Endothelial cell (in vitro differentiated cells): Measurements from ENCODE around the gene THNSL1. TPM values are rescaled to one million over a fixed set of nuclear protein-coding genes. Genes with fewer than 3 reads are reported as not detected.

Experiments
- DNase-seq: peaks from one replicate; pipeline ENCODE4 v3.0.0; 2021; ENCODE audit warnings: low spot score
- H3K27ac Mint-ChIP-seq: one replicate; pipeline ENCODE4 v1.8.0; 2021; ENCODE audit warnings: mixed read lengths, inconsistent platforms; ENCODE audit not compliant: unreplicated experiment
- H3K27me3 Mint-ChIP-seq: one replicate; pipeline ENCODE4 v1.8.0; 2021; ENCODE audit warnings: mild to moderate bottlenecking, moderate library complexity, mixed read lengths, inconsistent platforms; ENCODE audit not compliant: unreplicated experiment
- H3K36me3 Mint-ChIP-seq: one replicate; pipeline ENCODE4 v1.8.0; 2021; ENCODE audit warnings: mild to moderate bottlenecking, low read depth, mixed read lengths, inconsistent platforms; ENCODE audit not compliant: unreplicated experiment
- H3K4me1 Mint-ChIP-seq: one replicate; pipeline ENCODE4 v1.8.0; 2021; ENCODE audit warnings: mild to moderate bottlenecking, mixed read lengths, inconsistent platforms; ENCODE audit not compliant: unreplicated experiment
- H3K4me3 Mint-ChIP-seq: one replicate; pipeline ENCODE4 v1.8.0; 2021; ENCODE audit warnings: mild to moderate bottlenecking, mixed read lengths, inconsistent platforms; ENCODE audit not compliant: unreplicated experiment
- H3K9me3 Mint-ChIP-seq: one replicate; pipeline ENCODE4 v1.8.0; 2021; ENCODE audit warnings: mixed read lengths, inconsistent platforms; ENCODE audit not compliant: unreplicated experiment
- CTCF ChIP-seq: fragments of 200-600 bp; sonication (generic); IDR thresholded peaks from one replicate; pipeline ENCODE4 v1.5.0; 2021; ENCODE audit warnings: antibody characterized with exemption; ENCODE audit not compliant: unreplicated experiment
- total RNA-seq: library from RNA; stranded (reverse); fragmentation: NEBNext Ultra II Directional; extraction: Animal tissue kit (Norgen Biotek cat#: 25700); gene quantifications from one replicate; pipeline ENCODE4 v1.2.1, GENCODE V29; 2021; ENCODE audit not compliant: unreplicated experiment

THNSL1 gene
- total RNA-seq, 1 donor from 2014 or later = 3.6 TPM

GRCh38 chr10:25065761-25066476 lies 49.5 kb downstream of the THNSL1 start:
- Mint-ChIP-seq H3K4me1 (peaks cover 24% of the 10 kb centered on the region), H3K9me3 (no peaks in the 10 kb centered on the region), H3K27ac (no peak overlapping the region), H3K27me3 (peaks cover 1% of the 10 kb centered on the region), H3K4me3 (no peak overlapping the region), H3K36me3 (peaks cover 4% of the 10 kb centered on the region)
- no peak for DNase-seq
- no peak for TF ChIP-seq CTCF

- Mint-ChIP-seq H3K27ac (no peak overlapping the region), H3K36me3 (peaks cover 4% of the 10 kb centered on the region), H3K9me3 (no peaks in the 10 kb centered on the region), H3K27me3 (no peaks in the 10 kb centered on the region), H3K4me3 (no peak overlapping the region), H3K4me1 (peaks cover 14% of the 10 kb centered on the region)
- DNase-seq = no peak
- no peak for TF ChIP-seq CTCF
These were observed 52.0 kb downstream of the THNSL1 start for GRCh38 chr10:25068152-25069058.

GRCh38 chr10:25071227-25071626 lies 54.8 kb downstream of the THNSL1 start:
- Mint-ChIP-seq H3K4me3 (no peak overlapping the region), H3K4me1 (peaks cover 13% of the 10 kb centered on the region), H3K27ac (no peak overlapping the region), H3K36me3 (no peaks in the 10 kb centered on the region), H3K27me3 (no peaks in the 10 kb centered on the region), H3K9me3 (no peaks in the 10 kb centered on the region)
- no peak for DNase-seq
- no peak for TF ChIP-seq CTCF

GRCh38 chr10:25072786-25073185 lies 56.4 kb downstream of the THNSL1 start:
- H3K9me3 Mint-ChIP-seq = no peaks in the 10 kb centered on the region
- H3K4me1 Mint-ChIP-seq = peaks cover 13% of the 10 kb centered on the region
- no peaks in the 10 kb centered on the region for H3K27me3 Mint-ChIP-seq
- H3K27ac Mint-ChIP-seq = no peak overlapping the region
- H3K4me3 Mint-ChIP-seq = no peak overlapping the region
- DNase-seq = no peak
- TF ChIP-seq CTCF = no peak
- no peaks in the 10 kb centered on the region for H3K36me3 Mint-ChIP-seq

- no peaks in the 10 kb centered on the region for H3K9me3 Mint-ChIP-seq
These were observed 59.4 kb downstream of the THNSL1 start for GRCh38 chr10:25075825-25076224.

More at GRCh38 chr10:25075825-25076224, 59.4 kb downstream of the THNSL1 start:
- no peak for TF ChIP-seq CTCF
- Mint-ChIP-seq H3K4me1 (peaks cover 4% of the 10 kb centered on the region), H3K4me3 (no peak overlapping the region), H3K36me3 (no peaks in the 10 kb centered on the region), H3K27ac (no peak overlapping the region), H3K27me3 (no peaks in the 10 kb centered on the region)
- no peak for DNase-seq
